OCI-LY7 (cell line): ENCODE data around the gene SPOP. TPM values are rescaled to one million over a fixed set of nuclear protein-coding genes. Genes with fewer than 3 reads are reported as not detected.

Experiments used
- BruUV-seq: library from RNA; stranded (reverse); fragments of 400-500 nt; replicated peaks from 2 replicates; lab custom pipeline; 2021; lab: Mats Ljungman, UMichigan
- CTCF ChIA-PET: fragments of 300-600 bp; sonication (Branson Sonifier 250); formaldehyde crosslinking; loops from one replicate; lab custom pipeline; 2022; ENCODE audit warnings: antibody characterized with exemption; ENCODE audit not compliant: unreplicated experiment; lab: Charles Lee
- POLR2A ChIA-PET: fragments of 300-600 bp; sonication (Branson Sonifier 250); formaldehyde crosslinking; loops from one replicate; lab custom pipeline; 2022; ENCODE audit warnings: antibody characterized with exemption; lab: Charles Lee
- DNase-seq: peaks from one replicate; pipeline ENCODE4 v3.0.0-alpha.2; 2015; ENCODE audit warnings: low spot score
- H2AFZ ChIP-seq: fragments of 200-600 bp; sonication (generic), shearing (Covaris generic); 2 replicates; pipeline ENCODE4 v1.6.1; 2014; ENCODE audit warnings: mild to moderate bottlenecking, antibody characterized with exemption, low read length, moderate library complexity
- H3K27ac ChIP-seq: fragments of 200-600 bp; sonication (generic); 2 replicates; pipeline ENCODE4 v1.5.1; 2014; ENCODE audit warnings: mixed run types, low read depth, mild to moderate bottlenecking, moderate library complexity, low read length, inconsistent platforms; ENCODE audit not compliant: poor library complexity, severe bottlenecking
- H3K36me3 ChIP-seq: fragments of 200-600 bp; sonication (generic); 2 replicates; pipeline ENCODE4 v1.6.1; 2014; ENCODE audit warnings: mild to moderate bottlenecking, antibody characterized with exemption, low read length, moderate library complexity, mixed read lengths; ENCODE audit not compliant: insufficient read depth
- H3K4me1 ChIP-seq: fragments of 200-600 bp; sonication (generic); 2 replicates; pipeline ENCODE4 v1.5.1; 2014; ENCODE audit warnings: mild to moderate bottlenecking, low read length; ENCODE audit not compliant: insufficient read depth, poor library complexity, severe bottlenecking
- H3K4me2 ChIP-seq: fragments of 200-600 bp; sonication (generic); 2 replicates; pipeline ENCODE4 v1.6.1; 2014; ENCODE audit warnings: mild to moderate bottlenecking, low read length
- H3K4me3 ChIP-seq: fragments of 200-600 bp; sonication (generic); 2 replicates; pipeline ENCODE4 v1.5.1; 2014; ENCODE audit warnings: mild to moderate bottlenecking, low read depth, low read length; ENCODE audit not compliant: poor library complexity, severe bottlenecking
- H3K79me2 ChIP-seq: fragments of 200-600 bp; sonication (generic); 2 replicates; pipeline ENCODE4 v1.6.1; 2016; ENCODE audit warnings: low read depth, mild to moderate bottlenecking, low read length, moderate library complexity, mixed read lengths; ENCODE audit not compliant: insufficient read depth
- H3K9me2 ChIP-seq: fragments of 200-600 bp; sonication (generic); 2 replicates; pipeline ENCODE4 v1.6.1; 2016; ENCODE audit warnings: mild to moderate bottlenecking, low read length, mixed read lengths; ENCODE audit not compliant: insufficient read depth
- H3K9me3 ChIP-seq: fragments of 200-600 bp; sonication (generic); 2 replicates; pipeline ENCODE4 v1.6.1; 2014; ENCODE audit warnings: mild to moderate bottlenecking, mixed run types, low read length, mixed read lengths
- H4K20me1 ChIP-seq: fragments of 200-600 bp; sonication (generic); 2 replicates; pipeline ENCODE4 v1.6.1; 2014; ENCODE audit warnings: mild to moderate bottlenecking, antibody characterized with exemption, low read length, moderate library complexity, mixed read lengths; ENCODE audit not compliant: insufficient read depth
- EZH2phosphoT487 ChIP-seq: fragments of 200-600 bp; sonication (generic); IDR thresholded peaks from 2 replicates; pipeline ENCODE4 v1.6.1; 2018; ENCODE audit warnings: low read depth, borderline replicate concordance, mild to moderate bottlenecking, mixed run types, antibody characterized with exemption, low read length, moderate library complexity, mixed read lengths
- intact Hi-C: fragments of 100-400 bp; cut with micrococcal nuclease; formaldehyde crosslinking; loops from one replicate; pipeline ENCODE4 v1.10.0; 2022; ENCODE audit not compliant: unreplicated experiment
- total RNA-seq, 2 experiments: library from RNA; depleted of rRNA in 1 of 2; stranded (reverse); fragments of >200 nt in 1 of 2; shearing (Covaris generic) in 1 of 2; gene quantifications; 2 replicates each; pipeline ENCODE4 v1.2.3, GENCODE V29; 2014 to 2022
- TF ChIP-seq, protein P1 (sequence below): fragments of 200-600 bp; sonication (generic); conservative IDR thresholded peaks from 2 replicates; pipeline ENCODE4 v1.5.1; 2014; ENCODE audit warnings: mild to moderate bottlenecking, antibody characterized with exemption, low read length, moderate library complexity, mixed read lengths

The SPOP gene
- total RNA-seq, 2 experiments from 2014 or later, result 37.8 to 69.0 TPM

DNA sequence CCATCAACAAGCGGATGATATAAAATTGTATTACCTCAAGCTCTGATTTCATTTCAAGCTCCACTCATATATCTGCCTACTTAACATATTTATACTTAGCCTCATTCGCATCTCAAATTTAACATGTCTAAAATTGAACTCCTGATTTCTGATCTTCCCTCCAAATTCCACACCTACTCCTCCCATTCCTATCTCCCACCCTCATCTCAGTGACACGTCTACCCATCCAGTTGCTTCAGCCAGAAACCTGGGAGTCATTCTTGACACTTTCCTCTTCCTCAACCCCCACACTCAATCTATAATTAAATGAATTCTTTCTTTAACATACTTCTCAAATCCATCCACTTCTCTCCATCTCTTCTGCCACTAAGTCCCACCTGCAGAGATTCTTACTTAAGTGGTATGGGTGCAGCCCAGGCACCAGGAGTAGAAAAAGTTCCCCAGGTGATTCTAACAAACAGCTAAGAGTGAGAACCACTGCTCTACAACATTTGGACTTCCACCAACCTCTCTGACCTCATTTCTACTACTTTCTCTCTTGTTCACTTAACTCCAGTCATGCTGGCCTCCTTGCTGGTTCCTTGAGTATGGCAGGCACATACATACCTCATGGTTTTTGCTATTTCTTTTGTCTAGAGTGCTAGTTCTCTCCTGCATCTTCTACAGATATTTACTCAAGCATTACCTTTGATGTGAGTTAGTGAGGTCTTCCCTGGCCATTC is 18.1 kb downstream of the SPOP start:
- no TSS peak for BruUV-seq

DNA sequence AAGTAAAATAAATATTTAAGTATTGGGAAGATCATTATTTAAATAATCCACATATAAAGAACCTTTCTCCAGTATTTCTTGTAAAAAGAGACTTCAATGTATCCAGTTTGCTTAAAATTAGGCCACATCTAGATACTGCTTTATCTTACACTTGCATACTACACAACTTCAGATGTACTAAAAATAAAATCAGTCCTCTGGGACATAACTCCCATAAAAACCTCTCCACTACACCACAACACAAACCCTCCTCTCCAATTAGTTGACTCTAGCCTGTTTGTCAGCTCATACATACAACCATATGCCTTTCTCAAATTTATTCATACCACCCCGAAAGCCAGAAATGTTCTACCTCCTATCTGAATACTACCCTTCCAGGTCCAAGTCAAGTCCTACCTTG is 21.6 kb downstream of the SPOP start:
- Histone ChIP-seq H3K79me2 (peaks cover 79% of the 10 kb centered on the region), H3K4me1 (no peaks in the 10 kb centered on the region), H3K9me3 (no peaks in the 10 kb centered on the region), H3K9me2 (no peaks in the 10 kb centered on the region), H3K4me3 (no peak overlapping the region), H3K4me2 (no peak overlapping the region), H2AFZ (no peak overlapping the region), H4K20me1 (0 out of 2 replicates have a peak, but pooled peaks cover under 1% of the 10 kb centered on the region), H3K27ac (no peak overlapping the region), H3K36me3 (peaks cover 28% of the 10 kb centered on the region)
- no peak for DNase-seq
- intact Hi-C loops, result no loop called here
- POLR2A ChIA-PET, result no interaction called here
- CTCF ChIA-PET, result no interaction called here
- BruUV-seq, result no TSS peak
- TF ChIP-seq, protein P1, sequence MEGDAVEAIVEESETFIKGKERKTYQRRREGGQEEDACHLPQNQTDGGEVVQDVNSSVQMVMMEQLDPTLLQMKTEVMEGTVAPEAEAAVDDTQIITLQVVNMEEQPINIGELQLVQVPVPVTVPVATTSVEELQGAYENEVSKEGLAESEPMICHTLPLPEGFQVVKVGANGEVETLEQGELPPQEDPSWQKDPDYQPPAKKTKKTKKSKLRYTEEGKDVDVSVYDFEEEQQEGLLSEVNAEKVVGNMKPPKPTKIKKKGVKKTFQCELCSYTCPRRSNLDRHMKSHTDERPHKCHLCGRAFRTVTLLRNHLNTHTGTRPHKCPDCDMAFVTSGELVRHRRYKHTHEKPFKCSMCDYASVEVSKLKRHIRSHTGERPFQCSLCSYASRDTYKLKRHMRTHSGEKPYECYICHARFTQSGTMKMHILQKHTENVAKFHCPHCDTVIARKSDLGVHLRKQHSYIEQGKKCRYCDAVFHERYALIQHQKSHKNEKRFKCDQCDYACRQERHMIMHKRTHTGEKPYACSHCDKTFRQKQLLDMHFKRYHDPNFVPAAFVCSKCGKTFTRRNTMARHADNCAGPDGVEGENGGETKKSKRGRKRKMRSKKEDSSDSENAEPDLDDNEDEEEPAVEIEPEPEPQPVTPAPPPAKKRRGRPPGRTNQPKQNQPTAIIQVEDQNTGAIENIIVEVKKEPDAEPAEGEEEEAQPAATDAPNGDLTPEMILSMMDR, result no peak
- no peak for TF ChIP-seq EZH2phosphoT487

More for the DNA sequence above, 18.1 kb downstream of the SPOP start:
- no peak overlapping the region for H3K27ac ChIP-seq
- H3K36me3 ChIP-seq, result peaks cover 41% of the 10 kb centered on the region
- peaks cover 4% of the 10 kb centered on the region for H3K4me1 ChIP-seq
- no peak for TF ChIP-seq EZH2phosphoT487
- TF ChIP-seq, protein P1, result no peak
- H3K9me3 ChIP-seq, result no peaks in the 10 kb centered on the region
- no peaks in the 10 kb centered on the region for H3K9me2 ChIP-seq
- H2AFZ ChIP-seq, result no peak overlapping the region
- H3K79me2 ChIP-seq, result peaks cover 76% of the 10 kb centered on the region
- H3K4me2 ChIP-seq, result no peak overlapping the region
- CTCF ChIA-PET, result no interaction called here
- intact Hi-C loops, result no loop called here
- H3K4me3 ChIP-seq, result no peak overlapping the region
- no peak for DNase-seq
- POLR2A ChIA-PET, result interaction anchor here (0.5 to 0.6 kb wide), 2 partner anchors 10 to 42 kb away, joined by 3 to 5 read pairs; no protein-coding TSS in a partner anchor
- no peaks in the 10 kb centered on the region for H4K20me1 ChIP-seq

DNA sequence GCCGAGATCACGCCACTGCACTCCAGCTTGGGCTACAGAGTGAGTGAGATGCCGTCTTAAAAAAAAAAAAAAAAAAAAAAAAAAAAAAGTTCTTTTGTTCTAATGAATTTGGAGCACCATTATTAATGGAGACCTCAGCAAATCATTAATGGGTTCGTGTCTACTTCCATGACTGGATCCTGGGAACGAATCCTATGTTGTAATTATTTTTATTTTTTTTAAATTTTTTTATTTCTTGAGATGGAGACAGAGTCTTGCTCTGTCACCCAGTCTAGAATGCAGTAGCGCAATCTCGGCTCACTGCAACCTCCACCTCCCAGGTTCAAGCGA is 30.7 kb downstream of the SPOP start:
- H3K4me1 ChIP-seq, result no peaks in the 10 kb centered on the region
- peaks cover 20% of the 10 kb centered on the region; the same call in 1 of the 2 replicates for H3K36me3 ChIP-seq
- H3K27ac ChIP-seq, result no peak overlapping the region
- H3K4me2 ChIP-seq, result no peak overlapping the region
- TF ChIP-seq, protein P1, result no peak
- no peak for TF ChIP-seq EZH2phosphoT487
- H2AFZ ChIP-seq, result no peak overlapping the region
- no peaks in the 10 kb centered on the region for H3K9me2 ChIP-seq
- BruUV-seq, result no TSS peak
- H3K79me2 ChIP-seq, result peaks cover 54% of the 10 kb centered on the region
- intact Hi-C loops, result no loop called here
- no peak overlapping the region for H3K4me3 ChIP-seq
- DNase-seq, result no peak
- ChIA-PET POLR2A (interaction anchor here (0.7 kb wide), 1 partner anchor 15 kb away, joined by 3 read pairs; no protein-coding TSS in a partner anchor), CTCF (no interaction called here)
- 0 out of 2 replicates have a peak, but pooled peaks cover 5% of the 10 kb centered on the region for H4K20me1 ChIP-seq
- H3K9me3 ChIP-seq, result no peaks in the 10 kb centered on the region
